Measurements from ENCODE around the gene PDZRN4. TPM values are rescaled to one million over a fixed set of nuclear protein-coding genes. Genes with fewer than 3 reads are reported as not detected.

PDZRN4 gene
- total and polyA plus RNA-seq, 2 donors (not counting 3 experiments of a cell fraction or from before 2014, with no cell fraction given), result not detected

- Histone ChIP-seq H4K20me1 (replicated peaks; ENCODE audit: control insufficient read depth, extremely low read depth, insufficient read depth, low read length) (no peaks in the 10 kb centered on the region), H3K9ac (replicated peaks; ENCODE audit: extremely low read depth, insufficient read depth, low read length) (no peak overlapping the region), H3K9me1 (replicated peaks; ENCODE audit: control insufficient read depth, extremely low read depth, insufficient read depth, low read length) (no peaks in the 10 kb centered on the region), H3K27me3 (ENCODE audit: control insufficient read depth in 2 of 2, insufficient read depth in 2 of 2, low read length in 2 of 2) (no peaks in the 10 kb centered on the region), H3K4me3 (replicated peaks in 1 of 3; ENCODE audit: insufficient read depth in 1 of 3, low read depth in 1 of 3, low read length in 3 of 3) (no peak overlapping the region), H3K9me3 (replicated peaks; ENCODE audit: control insufficient read depth, insufficient read depth, low read length) (no peaks in the 10 kb centered on the region), H3K4me2 (ENCODE audit: insufficient read depth, low read length) (no peak overlapping the region), H3K79me2 (ENCODE audit: control insufficient read depth, insufficient read depth, low read length) (no peaks in the 10 kb centered on the region), H3K4me1 (ENCODE audit: control insufficient read depth, extremely low read depth, insufficient read depth, low read length) (no peaks in the 10 kb centered on the region), H2AFZ (ENCODE audit: low read depth, low read length) (no peak overlapping the region), H3K27ac (ENCODE audit: insufficient read depth, low read depth, low read length) (no peak overlapping the region), H3K36me3 (ENCODE audit: control insufficient read depth in 2 of 2, extremely low read depth in 1 of 2, insufficient read depth in 2 of 2, low read length in 2 of 2) (no peaks in the 10 kb centered on the region)
- DNase-seq (ENCODE audit: low read depth, low spot score), result peak; percentile 16
- dilution Hi-C loops (cut with MboI; ENCODE audit: extremely low pct_ligation_motif_present, low sequenced_read_pairs) (no loop called here), intact Hi-C loops (cut with micrococcal nuclease) (loop anchor here (1.0 to 5.0 kb wide), 3 partner anchors 317 to 1218 kb away; no protein-coding TSS in a partner anchor)
- POLR2A ChIA-PET, result no interaction called here
- BruUV-seq (replicated peaks), result no TSS peak
- CTCF ChIA-PET, result interaction anchor here (0.6 to 3.5 kb wide), 23 partner anchors 10 to 1108 kb away, joined by 3 to 28 read pairs (median 4); no protein-coding TSS in a partner anchor
- FAIRE-seq, result peak; percentile 52
- TF ChIP-seq FOS (IDR thresholded peaks at IDR 0.05; ENCODE audit: borderline replicate concordance, insufficient read depth, low read length), result no peak
- peak; percentile 13 to 16 for TF ChIP-seq CTCF (IDR thresholded peaks at IDR 0.05; ENCODE audit: extremely low read depth in 1 of 2, insufficient read depth in 1 of 2, low read depth in 1 of 2, low read length in 2 of 2)
Measured at GRCh38 chr12:41264281-41264680, 76.2 kb downstream of the PDZRN4 start.

GRCh38 chr12:41269056-41269455 is 80.9 kb downstream of the PDZRN4 start:
- DNase-seq (ENCODE audit: low read depth, low spot score), result no peak
- Histone ChIP-seq H3K4me1 (ENCODE audit: control insufficient read depth, extremely low read depth, insufficient read depth, low read length) (no peaks in the 10 kb centered on the region), H3K9me3 (replicated peaks; ENCODE audit: control insufficient read depth, insufficient read depth, low read length) (no peaks in the 10 kb centered on the region), H4K20me1 (replicated peaks; ENCODE audit: control insufficient read depth, extremely low read depth, insufficient read depth, low read length) (no peaks in the 10 kb centered on the region), H3K27ac (ENCODE audit: insufficient read depth, low read depth, low read length) (no peak overlapping the region), H3K4me2 (ENCODE audit: insufficient read depth, low read length) (no peak overlapping the region), H3K79me2 (ENCODE audit: control insufficient read depth, insufficient read depth, low read length) (no peaks in the 10 kb centered on the region), H3K36me3 (ENCODE audit: control insufficient read depth in 2 of 2, extremely low read depth in 1 of 2, insufficient read depth in 2 of 2, low read length in 2 of 2) (no peaks in the 10 kb centered on the region), H3K9me1 (replicated peaks; ENCODE audit: control insufficient read depth, extremely low read depth, insufficient read depth, low read length) (no peaks in the 10 kb centered on the region), H2AFZ (ENCODE audit: low read depth, low read length) (no peak overlapping the region), H3K4me3 (replicated peaks in 1 of 3; ENCODE audit: insufficient read depth in 1 of 3, low read depth in 1 of 3, low read length in 3 of 3) (no peak overlapping the region), H3K9ac (replicated peaks; ENCODE audit: extremely low read depth, insufficient read depth, low read length) (no peak overlapping the region), H3K27me3 (ENCODE audit: control insufficient read depth in 2 of 2, insufficient read depth in 2 of 2, low read length in 2 of 2) (no peaks in the 10 kb centered on the region)
- FAIRE-seq, result no peak
- BruUV-seq (replicated peaks), result no TSS peak
- CTCF ChIA-PET, result interaction anchor here (0.9 to 1.1 kb wide), 3 partner anchors 9 to 755 kb away, joined by 3 to 4 read pairs (median 3); no protein-coding TSS in a partner anchor
- POLR2A ChIA-PET, result no interaction called here
- TF ChIP-seq POLR2A (IDR thresholded peaks at IDR 0.05; ENCODE audit: low read depth, low read length) (no peak), MAX (IDR thresholded peaks at IDR 0.05; ENCODE audit: insufficient read depth, insufficient read length) (no peak), MYC (IDR thresholded peaks at IDR 0.05; ENCODE audit: low read depth, low read length) (no peak), POLR2AphosphoS5 (IDR thresholded peaks at IDR 0.05; ENCODE audit: insufficient read depth, low read depth, low read length) (no peak)
- intact Hi-C loops (cut with micrococcal nuclease) (no loop called here), dilution Hi-C loops (cut with MboI; ENCODE audit: extremely low pct_ligation_motif_present, low sequenced_read_pairs) (no loop called here)
